Trophoblast cell (in vitro differentiated cells and primary cell): ENCODE results near the gene NTM.

Experiments
- DNase-seq, 2 donors: peaks; one replicate each; pipeline ENCODE4 v3.0.0-alpha.2; 2016
- H2AFZ ChIP-seq: 2 replicates; pipeline ENCODE4 v1.6.1; 2013; ENCODE audit warnings: low read length, moderate library complexity, mild to moderate bottlenecking; ENCODE audit not compliant: insufficient read depth, poor library complexity
- H2AK5ac ChIP-seq: 2 replicates; pipeline ENCODE4 v1.6.1; 2013; ENCODE audit warnings: mild to moderate bottlenecking, low read length
- H2BK120ac ChIP-seq: 2 replicates; pipeline ENCODE4 v1.6.1; 2013; ENCODE audit warnings: low read length, mild to moderate bottlenecking, moderate library complexity; ENCODE audit not compliant: insufficient read depth, poor library complexity
- H2BK12ac ChIP-seq: 2 replicates; pipeline ENCODE4 v1.6.1; 2013; ENCODE audit warnings: mild to moderate bottlenecking, low read length, moderate library complexity
- H2BK5ac ChIP-seq: 2 replicates; pipeline ENCODE4 v1.6.1; 2013; ENCODE audit warnings: low read length, low read depth, moderate library complexity, mild to moderate bottlenecking; ENCODE audit not compliant: poor library complexity
- H3K14ac ChIP-seq: 2 replicates; pipeline ENCODE4 v1.6.1; 2013; ENCODE audit warnings: mild to moderate bottlenecking, low read length
- H3K18ac ChIP-seq: 2 replicates; pipeline ENCODE4 v1.6.1; 2013; ENCODE audit warnings: mild to moderate bottlenecking, low read length
- H3K23ac ChIP-seq: 2 replicates; pipeline ENCODE4 v1.6.1; 2013; ENCODE audit warnings: low read length
- H3K27ac ChIP-seq: 2 replicates; pipeline ENCODE4 v1.5.1; 2013; ENCODE audit warnings: low read depth, mild to moderate bottlenecking, inconsistent platforms, low read length, moderate library complexity
- H3K27me3 ChIP-seq: 2 replicates; pipeline ENCODE4 v1.6.1; 2013; ENCODE audit warnings: inconsistent platforms, mild to moderate bottlenecking, low read length, moderate library complexity; ENCODE audit not compliant: insufficient read depth
- H3K36me3 ChIP-seq, 2 experiments: 1 replicate in 1 of 2; 2 replicates in 1 of 2; pipeline ENCODE4 v1.6.1; 2013; ENCODE audit warnings: low read length in 2 of 2, mild to moderate bottlenecking in 2 of 2, moderate library complexity in 1 of 2; ENCODE audit not compliant: insufficient read depth in 2 of 2, control insufficient read depth in 1 of 2
- H3K4ac ChIP-seq: 2 replicates; pipeline ENCODE4 v1.6.1; 2013; ENCODE audit warnings: low read depth, mild to moderate bottlenecking, low read length, moderate library complexity
- H3K4me1 ChIP-seq, 2 experiments: 1 replicate in 1 of 2; 2 replicates in 1 of 2; pipeline ENCODE4 v1.6.1; 2013; ENCODE audit warnings: low read length in 2 of 2, mild to moderate bottlenecking in 2 of 2, moderate library complexity in 1 of 2; ENCODE audit not compliant: insufficient read depth in 2 of 2, control insufficient read depth in 1 of 2
- H3K4me2 ChIP-seq: 2 replicates; pipeline ENCODE4 v1.6.1; 2013; ENCODE audit warnings: inconsistent platforms, mild to moderate bottlenecking, low read length, moderate library complexity
- H3K4me3 ChIP-seq: 2 replicates; pipeline ENCODE4 v1.5.1; 2013; ENCODE audit warnings: mild to moderate bottlenecking, low read depth, low read length, inconsistent platforms
- H3K79me1 ChIP-seq: one replicate; pipeline ENCODE4 v1.6.1; 2013; ENCODE audit warnings: low read length
- H3K79me2 ChIP-seq: 2 replicates; pipeline ENCODE4 v1.6.1; 2013; ENCODE audit warnings: low read length, mild to moderate bottlenecking; ENCODE audit not compliant: control insufficient read depth, insufficient read depth, poor library complexity
- H3K9ac ChIP-seq: 2 replicates; pipeline ENCODE4 v1.6.1; 2013; ENCODE audit warnings: mild to moderate bottlenecking, low read length
- H3K9me3 ChIP-seq: 2 replicates; pipeline ENCODE4 v1.6.1; 2013; ENCODE audit warnings: low read depth, mild to moderate bottlenecking, control low read depth, inconsistent platforms, low read length; ENCODE audit not compliant: insufficient read depth
- H4K12ac ChIP-seq: 2 replicates; pipeline ENCODE4 v1.6.1; 2013; ENCODE audit warnings: low read depth, mild to moderate bottlenecking, low read length, moderate library complexity
- H4K8ac ChIP-seq: 2 replicates; pipeline ENCODE4 v1.6.1; 2013; ENCODE audit warnings: low read depth, mild to moderate bottlenecking, low read length, moderate library complexity
- H4K91ac ChIP-seq: one replicate; pipeline ENCODE4 v1.6.1; 2013; ENCODE audit warnings: low read depth, mild to moderate bottlenecking, low read length, moderate library complexity
- WGBS: extraction: QIAGEN DNeasy Blood & Tissue Kit; methylation state at CpG from one replicate; pipeline ENCODE4 v1.1.7; 2013; ENCODE audit warnings: missing lambda C conversion rate; ENCODE audit not compliant: insufficient read length, insufficient coverage; ENCODE audit errors: extremely low coverage; 5-methylcytosine and 5-hydroxymethylcytosine counted together

Gene NTM

DNA sequence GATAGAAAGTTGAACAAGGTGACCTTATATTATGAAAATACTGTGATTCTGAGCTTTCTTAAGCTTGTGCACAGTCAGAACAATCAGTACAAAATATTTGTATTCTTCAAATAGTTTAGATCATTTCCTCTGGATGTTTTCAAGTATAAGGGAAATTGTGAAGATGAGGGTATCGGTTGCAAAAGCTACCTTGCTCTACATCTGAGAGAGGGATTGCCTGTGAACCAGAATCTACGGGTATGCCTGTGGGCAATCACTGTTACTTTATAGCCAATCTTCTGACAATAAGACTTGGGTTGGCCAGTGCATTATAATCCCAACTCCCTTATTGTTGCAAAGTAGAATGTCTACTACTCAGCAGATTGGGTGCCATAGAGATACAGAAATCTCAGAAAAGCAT is 90.5 kb downstream of the NTM start:
- no peak overlapping the region for H2BK120ac ChIP-seq
- H2BK12ac ChIP-seq = no peak overlapping the region
- no peaks in the 10 kb centered on the region for H3K79me2 ChIP-seq
- no peak overlapping the region for H3K9ac ChIP-seq
- H3K79me1 ChIP-seq = peaks cover 4% of the 10 kb centered on the region
- H3K4me3 ChIP-seq = no peak overlapping the region
- no peaks in the 10 kb centered on the region for H3K27me3 ChIP-seq
- H4K91ac ChIP-seq = no peak overlapping the region
- no peaks in the 10 kb centered on the region for H3K9me3 ChIP-seq
- H2BK5ac ChIP-seq = no peak overlapping the region
- no peak overlapping the region for H4K12ac ChIP-seq
- H2AK5ac ChIP-seq = no peak overlapping the region
- H3K23ac ChIP-seq = no peak overlapping the region
- no peak overlapping the region for H3K4me2 ChIP-seq
- no peak overlapping the region for H4K8ac ChIP-seq
- no peak overlapping the region for H3K4ac ChIP-seq
- H3K14ac ChIP-seq = no peak overlapping the region
- H3K18ac ChIP-seq = no peak overlapping the region
- peaks cover 20 to 21% of the 10 kb centered on the region in 2 experiments for H3K4me1 ChIP-seq
- H2AFZ ChIP-seq = no peak overlapping the region
- no peaks in the 10 kb centered on the region for H3K36me3 ChIP-seq
- peak; percentile 74 to 86 for DNase-seq
- WGBS = no CpG with 5 or more reads among the region's 2 CpGs
- no peak overlapping the region for H3K27ac ChIP-seq

DNA sequence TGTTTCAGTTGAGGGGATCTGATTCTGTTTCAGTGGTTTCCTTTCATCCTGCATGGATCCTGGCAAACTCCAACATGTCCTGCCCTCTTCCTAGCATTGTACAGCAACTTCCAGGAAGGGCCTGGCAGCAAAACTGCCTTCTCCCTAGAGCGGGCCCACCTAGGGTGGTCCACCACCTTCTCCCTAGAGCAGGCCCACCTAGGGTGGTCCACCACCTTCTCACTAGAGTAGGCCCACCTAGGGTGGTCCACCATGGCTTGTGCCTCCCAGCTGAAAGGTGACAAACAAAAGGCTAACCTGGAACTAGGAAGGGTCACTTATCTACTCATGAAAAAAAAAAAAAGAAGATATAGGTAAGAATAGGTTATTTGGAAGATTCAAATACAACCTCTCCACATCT is 92.2 kb downstream of the NTM start:
- Histone ChIP-seq H2AFZ (no peak overlapping the region), H4K8ac (no peak overlapping the region), H3K4ac (no peak overlapping the region), H3K79me1 (peaks cover 4% of the 10 kb centered on the region), H4K91ac (no peak overlapping the region), H3K9ac (no peak overlapping the region), H3K9me3 (no peaks in the 10 kb centered on the region), H3K4me3 (no peak overlapping the region), H2AK5ac (no peak overlapping the region), H3K79me2 (no peaks in the 10 kb centered on the region), H2BK5ac (no peak overlapping the region), H2BK120ac (no peak overlapping the region), H3K18ac (no peak overlapping the region), H3K4me1 (peaks cover 22 to 26% of the 10 kb centered on the region in 2 experiments), H3K14ac (peak overlapping the region; percentile 28), H3K4me2 (no peak overlapping the region), H2BK12ac (peak overlapping the region; percentile 31), H3K23ac (no peak overlapping the region), H3K27ac (no peak overlapping the region), H3K27me3 (no peaks in the 10 kb centered on the region), H3K36me3 (no peaks in the 10 kb centered on the region), H4K12ac (no peak overlapping the region)
- no peak for DNase-seq
- no CpG with 5 or more reads among the region's 1 CpG for WGBS

DNA sequence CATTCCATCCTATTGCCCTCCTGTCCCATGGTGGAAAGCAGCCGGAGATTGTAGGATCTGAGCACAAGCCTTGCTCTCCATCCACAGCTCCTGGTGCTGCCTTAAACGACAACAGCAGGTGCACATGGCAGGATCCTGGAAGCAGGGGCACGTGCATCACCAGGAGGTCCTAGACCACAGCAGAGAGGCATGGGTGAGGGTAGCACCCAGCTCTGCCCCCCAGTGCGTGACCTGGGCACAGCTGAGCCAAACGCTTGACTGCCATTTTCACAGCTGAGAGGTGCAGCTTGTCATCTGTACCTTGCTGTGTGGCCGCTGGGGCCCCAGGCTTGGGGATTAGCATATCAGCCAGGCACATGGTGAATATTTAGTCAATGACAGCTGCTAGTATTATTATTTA is 92.7 kb downstream of the NTM start:
- Histone ChIP-seq H3K36me3 (no peaks in the 10 kb centered on the region), H2BK12ac (no peak overlapping the region), H4K91ac (no peak overlapping the region), H3K14ac (no peak overlapping the region), H3K79me2 (no peaks in the 10 kb centered on the region), H3K18ac (no peak overlapping the region), H3K27me3 (no peaks in the 10 kb centered on the region), H3K4ac (no peak overlapping the region), H3K23ac (no peak overlapping the region), H3K4me3 (no peak overlapping the region), H3K4me2 (no peak overlapping the region), H3K9me3 (no peaks in the 10 kb centered on the region), H3K27ac (no peak overlapping the region), H2AFZ (no peak overlapping the region), H4K8ac (no peak overlapping the region), H3K9ac (no peak overlapping the region), H4K12ac (no peak overlapping the region), H2BK120ac (no peak overlapping the region), H3K79me1 (peaks cover 4% of the 10 kb centered on the region), H2BK5ac (no peak overlapping the region), H3K4me1 (peaks cover 26 to 29% of the 10 kb centered on the region in 2 experiments), H2AK5ac (no peak overlapping the region)
- DNase-seq = no peak
- WGBS = no CpG with 5 or more reads among the region's 6 CpGs

DNA sequence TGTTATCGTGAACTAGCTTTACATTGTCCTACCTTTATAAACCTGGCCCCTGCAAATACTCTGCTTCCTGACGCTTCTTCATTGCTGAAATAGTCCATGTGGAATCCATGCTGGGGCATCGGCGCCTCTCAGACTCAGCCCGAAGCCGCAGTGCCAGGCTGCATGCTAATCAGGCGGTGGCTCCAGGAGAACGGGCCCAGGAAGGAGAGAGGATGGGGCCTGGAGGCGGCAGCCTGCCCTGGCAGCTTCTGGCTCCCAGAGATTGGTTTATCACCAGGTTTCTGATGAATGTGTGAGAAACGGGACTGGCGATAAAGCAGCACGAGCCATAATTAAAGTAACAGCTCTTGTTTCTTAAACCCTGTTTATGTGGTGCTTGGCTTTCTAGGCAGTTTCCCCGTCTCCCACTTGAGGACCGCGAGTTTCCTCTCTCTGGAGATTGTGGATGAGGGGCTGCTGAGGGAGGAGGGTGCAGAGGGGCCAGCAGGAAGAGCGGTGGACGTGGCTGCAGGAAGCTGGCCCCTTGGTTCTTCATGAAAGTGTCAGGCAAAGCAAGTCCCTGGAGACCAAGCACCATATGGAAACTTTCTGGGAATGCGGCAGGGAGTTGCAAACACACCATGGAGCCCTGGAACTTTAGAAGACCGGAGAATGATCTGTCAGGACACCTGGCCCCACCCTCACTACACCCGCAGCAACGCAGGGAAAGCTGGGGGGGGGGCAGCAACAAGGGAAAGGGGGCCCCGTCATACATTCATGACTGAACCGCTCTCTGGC is 93.4 kb downstream of the NTM start:
- H3K4me2 ChIP-seq = no peak overlapping the region
- WGBS = no CpG with 5 or more reads among the region's 23 CpGs
- no peak overlapping the region for H2BK120ac ChIP-seq
- no peak overlapping the region for H3K9ac ChIP-seq
- H3K4me1 ChIP-seq = peaks cover 26 to 29% of the 10 kb centered on the region in 2 experiments
- H3K4ac ChIP-seq = no peak overlapping the region
- peak overlapping the region; percentile 50 for H3K14ac ChIP-seq
- peak overlapping the region; percentile 42 for H2BK5ac ChIP-seq
- peak overlapping the region; percentile 57 for H4K91ac ChIP-seq
- no peak overlapping the region for H3K27ac ChIP-seq
- no peaks in the 10 kb centered on the region for H3K9me3 ChIP-seq
- H3K36me3 ChIP-seq = no peaks in the 10 kb centered on the region
- peak overlapping the region; percentile 81 for H2AK5ac ChIP-seq
- H3K79me2 ChIP-seq = no peaks in the 10 kb centered on the region
- H2AFZ ChIP-seq = no peak overlapping the region
- no peak overlapping the region for H4K12ac ChIP-seq
- peak overlapping the region; percentile 31 for H4K8ac ChIP-seq
- H3K23ac ChIP-seq = no peak overlapping the region
- no peaks in the 10 kb centered on the region for H3K27me3 ChIP-seq
- H2BK12ac ChIP-seq = peak overlapping the region; percentile 70
- H3K79me1 ChIP-seq = peaks cover 4% of the 10 kb centered on the region
- peak; percentile 18 to 27 for DNase-seq
- no peak overlapping the region for H3K4me3 ChIP-seq
- H3K18ac ChIP-seq = peak overlapping the region; percentile 15
